IPS-NIHi7 (cell line): ENCODE data around the gene EPB41L4A.
"Not testable (repeated sequence)": the region's sequence is repeated elsewhere in the genome, so short reads cannot be mapped to it uniquely, and the experiment has no call there.

ENCODE experiments used
- DNase-seq: peaks from one replicate; pipeline ENCODE4 v3.0.0; 2012; ENCODE audit warnings: mixed read lengths; ENCODE audit errors: extremely low spot score

The EPB41L4A gene

DNA sequence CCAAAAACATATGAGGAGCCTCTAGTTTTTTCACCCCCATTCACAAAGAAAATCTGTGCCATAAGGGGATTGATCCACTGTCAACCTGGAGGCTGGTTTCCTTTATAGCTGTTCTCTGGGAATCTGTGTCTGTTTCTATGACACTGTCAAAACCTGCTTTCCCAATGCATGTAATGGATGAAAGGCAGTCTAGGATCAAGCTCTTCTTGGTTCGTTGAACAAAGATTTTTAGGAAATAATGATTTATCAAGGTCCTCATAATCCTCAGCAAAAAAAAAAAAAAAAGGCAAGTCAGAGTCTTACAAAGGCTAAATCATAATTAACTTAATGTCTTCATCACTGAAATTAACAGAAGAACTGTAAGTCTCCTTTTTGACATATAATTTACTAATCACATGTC is 16.0 kb downstream of the EPB41L4A start:
- DNase-seq: no peak

DNA sequence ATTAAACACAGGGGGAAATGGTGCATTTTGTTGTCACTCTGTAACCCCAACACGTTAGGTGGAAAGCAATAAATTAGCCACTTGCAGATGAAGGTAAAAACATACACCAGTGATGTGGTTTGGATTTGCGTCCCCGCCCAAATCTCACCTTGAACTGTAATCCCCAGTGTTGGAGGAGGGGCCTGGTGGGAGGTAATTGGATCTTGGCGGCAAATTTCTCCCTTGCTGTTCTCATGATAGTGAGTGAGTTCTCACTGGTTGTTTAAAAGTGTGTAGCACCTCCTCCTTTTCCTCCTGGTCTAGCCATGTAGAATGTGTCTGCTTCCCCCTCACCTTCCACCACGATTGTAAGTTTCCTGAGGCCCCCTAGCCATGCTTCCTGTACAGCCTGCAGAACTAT is 17.2 kb downstream of the EPB41L4A start:
- DNase-seq: no peak

DNA sequence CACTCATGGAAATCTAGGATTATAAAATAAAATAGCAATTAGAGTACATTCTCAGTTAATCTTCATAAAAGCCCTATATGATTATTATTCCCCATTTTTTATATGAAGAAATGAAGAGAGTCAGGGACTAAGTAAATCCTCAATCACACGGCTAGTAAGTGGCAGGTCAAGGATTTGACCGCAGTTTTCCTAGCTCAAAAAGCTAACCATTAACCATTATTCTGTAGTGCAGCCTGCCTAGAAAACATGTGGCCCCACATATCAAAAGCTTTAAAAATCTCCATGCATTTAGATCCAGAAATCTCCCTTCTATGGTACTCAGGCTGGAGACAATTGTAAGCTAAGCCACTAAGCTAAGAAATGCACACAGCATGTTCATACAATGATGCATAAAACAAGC is 21.4 kb downstream of the EPB41L4A start:
- DNase-seq: no peak

DNA sequence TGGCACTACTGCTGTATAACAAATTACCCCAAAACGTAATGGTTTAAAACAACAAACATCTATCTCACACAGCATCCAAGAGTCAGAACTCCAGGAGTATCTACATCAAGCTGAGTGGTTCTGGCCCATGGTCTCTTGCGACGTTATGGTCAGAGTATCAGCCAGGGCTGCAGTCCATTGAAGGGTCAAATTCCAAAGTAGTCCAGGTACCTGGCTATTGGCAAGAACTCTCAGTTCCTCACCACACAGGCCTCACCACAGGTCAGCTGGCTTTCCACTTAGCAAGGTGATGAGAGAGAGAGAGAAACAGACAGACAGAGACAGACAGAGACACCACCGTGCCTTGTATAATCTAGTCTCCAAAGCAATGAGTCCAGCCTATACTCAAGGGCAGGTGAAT is 22.6 kb downstream of the EPB41L4A start:
- no peak for DNase-seq

DNA sequence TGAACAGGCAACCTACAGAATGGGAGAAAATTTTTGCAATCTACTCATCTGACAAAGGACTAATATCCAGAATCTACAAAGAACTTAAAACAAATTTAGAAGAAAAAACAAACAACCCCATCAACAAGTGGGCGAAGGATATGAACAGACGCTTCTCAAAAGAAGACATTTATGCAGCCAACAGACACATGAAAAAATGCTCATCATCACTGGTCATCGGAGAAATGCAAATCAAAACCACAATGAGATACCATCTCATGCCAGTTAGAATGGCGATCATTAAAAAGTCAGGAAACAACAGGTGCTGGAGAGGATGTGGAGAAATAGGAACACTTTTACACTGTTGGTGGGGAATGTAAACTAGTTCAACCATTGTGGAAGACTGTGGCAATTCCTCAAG is 23.8 kb downstream of the EPB41L4A start:
- not testable (repeated sequence) for DNase-seq

DNA sequence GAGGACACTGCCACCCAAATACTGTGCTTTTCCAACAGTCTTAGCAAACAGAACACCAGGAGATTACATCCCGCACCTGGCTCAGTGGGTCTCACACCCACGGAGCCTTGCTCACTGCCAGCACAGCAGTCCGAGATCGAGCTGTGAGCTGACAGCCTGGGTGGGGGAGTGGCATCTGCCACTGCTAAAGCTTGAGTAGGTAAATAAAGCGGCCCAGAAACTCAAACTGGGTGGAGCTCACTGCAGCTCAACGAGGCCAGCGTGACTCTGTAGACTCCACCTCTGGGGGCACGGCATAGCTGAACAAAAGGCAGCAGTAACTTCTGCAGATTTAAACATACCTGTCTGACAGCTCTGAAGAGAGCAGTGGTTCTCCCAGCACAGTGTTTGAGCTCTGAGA is 28.8 kb downstream of the EPB41L4A start:
- no peak for DNase-seq

DNA sequence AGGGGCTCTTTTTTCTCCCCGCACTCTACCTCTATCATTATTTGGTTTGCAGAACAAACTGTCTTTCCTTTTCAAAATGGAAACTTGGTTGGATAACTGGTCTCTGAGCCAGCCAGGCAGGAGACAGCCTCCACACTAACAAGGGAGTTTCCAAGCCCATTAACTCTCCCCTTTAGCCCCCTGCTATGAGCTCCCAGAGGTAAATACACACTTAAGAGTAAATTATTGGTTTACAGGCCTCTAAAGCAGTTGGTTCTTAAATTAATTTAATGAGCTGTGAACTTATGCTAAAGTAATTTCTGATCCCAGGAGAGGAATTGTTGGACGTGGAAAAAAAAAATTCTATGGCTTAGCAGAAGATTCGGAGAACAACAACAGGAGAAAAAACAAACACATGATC is 30.3 kb downstream of the EPB41L4A start:
- DNase-seq: no peak

DNA sequence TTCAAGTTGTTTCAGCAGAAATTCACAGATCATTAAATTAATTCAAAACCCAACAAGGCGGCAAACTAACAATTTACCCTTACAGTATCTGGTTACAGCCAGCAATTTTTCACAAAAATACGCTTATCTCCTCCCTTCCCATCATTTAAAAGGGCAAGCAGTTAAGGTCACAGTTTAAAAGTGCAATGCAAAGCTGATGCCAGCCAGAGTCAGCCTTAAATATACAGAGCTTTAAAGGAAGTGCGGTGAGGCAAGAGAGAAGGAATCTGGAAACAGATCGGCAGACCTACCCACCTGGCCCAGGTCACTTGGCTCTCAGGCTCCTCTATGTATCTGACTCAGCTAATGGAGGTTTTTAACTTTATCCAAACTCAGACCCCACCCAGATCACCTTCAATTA is 31.0 kb downstream of the EPB41L4A start:
- no peak for DNase-seq

DNA sequence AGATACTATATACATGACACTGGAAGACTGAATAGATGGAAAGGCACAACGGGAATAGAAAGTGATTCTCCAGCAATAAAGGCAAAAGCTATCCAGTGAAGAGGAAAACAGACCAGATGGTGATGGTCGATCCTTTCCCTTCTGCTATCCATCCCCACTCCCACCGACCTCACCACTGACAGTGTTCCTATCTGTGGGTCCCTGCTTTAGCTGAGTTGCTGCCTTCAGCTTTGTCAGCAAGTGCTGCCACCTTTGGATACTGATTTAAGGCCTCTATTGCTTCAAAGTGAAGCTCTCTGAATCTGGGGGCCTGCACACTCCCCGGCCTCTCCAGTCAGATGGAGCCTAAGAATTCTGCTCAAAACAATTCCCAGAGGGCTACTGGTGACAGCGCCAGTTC is 32.3 kb downstream of the EPB41L4A start:
- no peak for DNase-seq

DNA sequence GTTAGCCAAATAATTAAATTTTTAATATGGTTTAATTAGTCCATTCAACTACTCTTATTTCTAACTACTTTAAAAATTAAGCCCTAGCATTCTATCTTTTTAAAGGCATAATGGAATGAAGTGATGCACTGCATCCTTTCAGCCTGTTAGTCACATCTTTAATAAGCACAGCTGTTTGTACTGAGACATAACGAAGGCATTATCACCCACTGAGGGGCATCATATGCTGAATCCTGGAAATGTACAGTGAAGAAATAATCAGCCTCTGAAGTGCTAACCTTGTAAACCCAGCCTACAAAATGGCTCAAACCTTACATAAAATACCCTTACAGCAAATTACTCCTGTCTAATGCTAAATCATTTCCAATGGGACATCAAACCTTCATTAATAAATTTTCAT is 33.1 kb downstream of the EPB41L4A start:
- DNase-seq: no peak

DNA sequence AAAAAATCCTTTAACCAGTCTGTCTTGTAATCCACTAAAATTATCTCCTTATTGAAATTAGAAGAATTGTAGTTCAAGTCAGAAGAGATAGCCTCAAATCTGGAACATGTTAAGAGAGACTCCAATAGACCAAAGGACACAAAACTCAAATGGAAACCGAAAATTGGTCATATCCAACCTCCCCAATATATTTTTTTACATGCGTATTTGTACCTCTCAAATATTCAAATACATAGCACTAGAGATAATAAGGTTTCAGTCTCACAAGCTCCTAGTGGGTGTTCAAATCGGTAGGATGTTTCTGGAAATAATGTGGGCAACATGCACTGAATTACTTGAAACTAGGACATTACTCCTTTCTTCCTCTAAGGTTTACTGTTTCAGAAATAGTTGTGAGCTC is 33.5 kb downstream of the EPB41L4A start:
- no peak for DNase-seq

DNA sequence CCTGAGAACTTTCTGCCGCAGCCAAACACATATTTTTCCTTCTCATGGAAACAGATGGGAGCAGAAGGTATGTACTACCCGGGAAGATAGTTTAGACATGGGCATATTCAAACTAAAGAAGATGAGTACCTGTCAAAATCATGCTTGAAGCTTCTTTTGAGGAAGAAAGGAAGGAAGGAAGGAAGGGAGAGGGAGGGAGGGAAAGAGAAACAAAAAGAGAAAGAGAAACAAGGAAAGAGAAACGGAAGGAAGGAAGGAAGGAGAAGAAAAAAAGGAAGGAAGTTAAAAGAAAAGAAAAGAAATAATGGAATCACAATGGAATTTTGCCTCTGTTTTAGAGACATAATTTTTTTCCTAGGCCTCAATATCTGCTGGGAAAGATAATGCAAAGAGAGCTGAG is 34.6 kb downstream of the EPB41L4A start:
- no peak for DNase-seq

DNA sequence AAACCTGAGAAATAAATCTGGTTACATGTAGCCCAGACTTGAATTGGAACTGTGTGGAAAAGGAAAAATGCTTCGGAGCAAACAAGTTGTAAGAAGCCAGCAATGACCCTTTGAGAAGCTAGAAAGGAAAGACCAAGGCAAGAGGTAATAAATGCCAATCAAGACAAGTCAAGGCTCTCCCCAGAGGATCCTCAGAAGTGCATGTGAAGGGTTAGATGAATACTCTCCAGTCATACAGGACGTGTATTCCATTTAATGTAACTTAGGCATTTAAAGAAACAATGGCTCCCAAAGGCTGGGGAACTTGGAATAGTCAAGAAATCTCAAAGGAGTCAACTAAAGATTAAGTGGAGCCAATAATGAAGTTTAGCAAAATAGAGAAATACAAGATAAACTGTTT is 36.2 kb downstream of the EPB41L4A start:
- DNase-seq: no peak

DNA sequence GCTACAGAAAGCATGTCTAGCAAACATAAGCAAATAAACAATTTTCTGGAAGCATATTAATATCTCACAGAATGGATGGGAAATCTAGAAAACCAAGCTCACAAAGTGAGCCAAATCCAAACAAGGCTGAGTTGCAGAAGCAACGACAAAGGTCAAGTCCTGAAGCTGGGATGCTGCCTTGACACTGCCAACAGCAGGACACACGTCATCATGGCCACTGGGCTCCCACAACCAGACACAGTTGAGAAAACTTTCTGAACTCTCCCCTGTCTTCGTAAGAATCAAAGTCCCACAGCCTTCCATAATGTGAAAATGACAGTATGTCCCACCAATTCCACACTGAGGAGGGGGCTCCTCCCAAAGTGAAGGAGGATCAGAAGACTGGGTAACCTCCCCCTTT is 37.6 kb downstream of the EPB41L4A start:
- DNase-seq: no peak

DNA sequence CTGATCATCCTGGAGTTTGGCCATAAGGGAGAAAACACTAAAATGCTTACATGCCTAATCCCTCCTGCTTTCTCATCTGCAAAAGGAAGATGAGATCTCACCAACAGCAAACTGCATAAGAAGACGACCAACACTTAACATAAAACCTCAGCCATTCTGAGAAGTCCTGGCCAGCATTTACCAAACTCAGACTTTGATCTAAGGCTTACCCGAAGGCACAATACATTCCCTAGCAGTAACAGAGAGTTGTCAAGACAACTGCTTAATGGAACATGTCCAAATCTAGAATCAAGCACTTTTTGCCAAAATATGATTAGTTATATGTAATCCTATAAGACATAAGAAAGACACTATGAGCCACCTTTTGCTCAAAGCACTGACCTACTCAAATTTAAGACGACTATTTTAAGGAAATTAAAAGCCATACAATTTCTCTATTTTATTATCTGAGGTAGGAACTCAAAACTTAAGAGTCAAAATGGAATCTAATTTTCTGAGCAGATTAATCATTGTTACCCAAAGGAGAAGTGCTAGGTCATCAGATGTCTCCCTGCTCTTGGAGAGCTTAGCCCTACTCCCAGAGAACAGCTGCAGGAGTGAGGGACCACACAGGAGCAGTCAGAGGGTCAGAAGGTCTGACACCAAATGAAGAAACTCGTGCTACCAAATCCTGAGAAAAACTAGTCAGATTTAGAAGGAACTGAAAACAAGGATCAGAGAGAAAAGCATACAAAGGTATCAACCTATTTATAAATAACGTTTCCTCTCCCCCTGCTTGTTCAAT is 39.3 kb downstream of the EPB41L4A start:
- no peak for DNase-seq

DNA sequence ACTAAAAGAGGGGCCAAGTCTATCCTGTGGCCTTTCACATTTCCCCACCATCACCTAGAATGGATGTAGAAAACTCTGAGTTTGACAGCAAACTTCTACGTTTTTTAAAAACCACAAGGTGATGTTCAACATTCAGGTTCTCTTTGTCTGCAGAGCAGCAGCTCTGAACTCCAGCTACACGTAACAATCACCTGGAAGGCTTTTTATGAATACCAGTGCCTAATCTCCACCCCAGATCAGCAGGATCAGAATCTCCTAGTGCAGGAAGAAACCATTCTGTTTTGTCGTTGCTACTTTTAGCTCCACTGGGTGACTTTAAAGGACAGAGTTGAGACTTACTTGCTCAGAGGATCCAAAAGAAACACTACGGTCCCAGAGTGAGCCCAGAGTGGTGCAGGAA is 44.3 kb downstream of the EPB41L4A start:
- no peak for DNase-seq

DNA sequence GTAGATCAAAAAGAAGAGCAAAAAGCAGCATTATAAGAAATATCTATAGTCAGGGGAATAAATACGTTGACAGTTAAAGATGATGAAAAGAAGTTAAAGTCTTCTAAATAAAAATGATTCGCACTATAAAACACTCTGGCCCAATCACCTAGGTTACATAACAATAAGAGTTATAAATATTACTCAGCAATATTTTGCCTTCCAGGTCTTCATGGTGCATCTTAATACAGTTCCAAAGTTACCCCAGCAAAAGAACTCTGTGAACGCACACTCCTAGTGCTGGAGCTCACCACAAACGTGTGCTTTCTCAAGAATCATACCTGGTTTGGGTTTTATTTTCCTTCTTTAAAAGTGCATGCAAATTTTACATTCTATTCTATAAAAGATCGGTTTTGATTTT is 44.7 kb downstream of the EPB41L4A start:
- DNase-seq: no peak

DNA sequence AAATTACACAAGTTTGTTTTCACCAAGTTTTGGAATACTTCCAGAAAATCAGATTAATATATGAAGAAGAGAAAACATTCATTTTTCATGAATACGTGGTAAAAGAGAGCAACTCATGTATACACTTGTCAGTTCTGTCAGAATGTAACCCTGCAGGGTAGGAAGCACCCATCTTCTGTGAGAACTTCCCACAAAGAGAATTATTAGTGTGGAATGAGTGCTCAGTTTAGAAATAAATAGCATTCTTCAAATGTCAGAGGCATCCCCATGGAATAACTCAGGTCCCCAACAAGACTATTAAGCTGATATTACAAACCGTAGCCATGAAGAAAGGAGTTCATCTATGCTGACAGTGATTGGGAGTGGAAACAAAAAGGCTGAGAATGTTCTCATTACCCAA is 45.2 kb downstream of the EPB41L4A start:
- no peak for DNase-seq

DNA sequence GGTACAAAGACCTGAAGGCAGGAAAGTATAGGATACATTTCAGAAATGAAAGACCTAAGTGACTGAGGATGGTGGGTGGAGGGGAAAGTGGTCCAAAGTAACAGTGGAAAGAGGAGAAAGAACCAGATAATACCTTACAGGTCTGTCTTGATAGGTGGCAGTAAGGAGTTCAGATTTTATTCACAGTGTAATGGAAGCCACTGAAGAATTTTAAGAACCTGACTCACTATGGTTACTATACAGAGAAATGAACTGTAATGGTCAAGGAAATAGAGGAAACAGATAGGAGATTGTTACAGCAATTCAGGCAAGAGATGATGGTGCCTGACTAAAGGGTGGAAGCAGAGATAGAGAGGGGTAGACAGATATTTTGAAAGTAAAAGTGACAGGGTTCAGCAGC is 46.5 kb downstream of the EPB41L4A start:
- DNase-seq: no peak

DNA sequence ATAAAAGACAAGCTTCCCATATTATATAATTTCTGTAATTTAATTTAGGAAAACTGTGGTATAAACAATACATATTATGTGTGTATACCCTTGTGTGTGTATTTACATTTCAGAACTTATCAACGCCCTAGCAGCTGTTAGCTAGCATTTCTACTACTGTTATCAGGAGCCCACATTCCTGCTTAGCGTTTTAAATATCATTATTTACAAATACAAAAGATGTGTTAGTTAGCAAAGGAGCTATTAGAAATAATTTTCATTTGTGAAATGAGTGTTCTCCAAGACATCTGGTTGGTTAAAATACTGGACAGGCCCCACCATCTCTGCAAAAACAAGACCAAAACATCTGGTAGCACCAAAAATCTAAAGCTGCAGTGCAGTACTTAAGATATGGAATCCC is 48.0 kb downstream of the EPB41L4A start:
- no peak for DNase-seq

DNA sequence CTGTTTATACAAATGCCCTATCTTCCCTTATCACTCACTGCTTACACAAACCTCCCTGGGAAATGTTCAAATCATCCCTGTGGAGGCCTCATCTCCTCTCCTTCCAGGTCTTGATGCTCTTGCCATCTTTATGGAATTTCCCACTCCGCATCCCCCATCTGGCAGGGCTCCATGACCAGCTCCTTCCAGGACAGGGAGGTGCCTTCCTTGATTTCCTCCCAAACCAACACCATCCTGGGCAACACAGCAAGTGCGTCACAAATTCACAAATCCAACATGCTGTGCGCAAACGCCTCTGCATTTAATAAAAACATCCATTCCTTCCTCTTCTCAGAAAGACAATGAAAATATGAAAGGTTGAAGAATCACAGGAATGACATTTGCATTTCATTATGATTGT is 51.7 kb downstream of the EPB41L4A start:
- no peak for DNase-seq

DNA sequence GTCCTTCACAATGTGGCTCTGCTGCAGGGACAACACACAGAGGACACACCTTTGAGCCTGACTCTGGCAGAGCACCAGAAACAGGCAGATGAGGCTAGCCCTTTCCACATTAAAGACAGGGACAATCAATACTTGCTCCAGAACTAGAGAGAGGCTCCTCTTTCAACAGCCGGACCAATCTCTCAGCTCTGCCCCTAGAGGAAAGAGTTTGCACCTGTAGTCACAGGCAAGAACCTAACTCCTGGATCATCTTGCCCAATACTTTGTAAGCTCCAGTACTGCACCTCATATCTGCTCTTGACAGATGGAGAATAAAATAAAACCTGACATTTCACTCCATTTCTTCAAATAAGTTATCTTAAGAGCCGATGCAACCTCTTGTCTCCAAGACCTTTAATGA is 52.1 kb downstream of the EPB41L4A start:
- peak; percentile 76 for DNase-seq

DNA sequence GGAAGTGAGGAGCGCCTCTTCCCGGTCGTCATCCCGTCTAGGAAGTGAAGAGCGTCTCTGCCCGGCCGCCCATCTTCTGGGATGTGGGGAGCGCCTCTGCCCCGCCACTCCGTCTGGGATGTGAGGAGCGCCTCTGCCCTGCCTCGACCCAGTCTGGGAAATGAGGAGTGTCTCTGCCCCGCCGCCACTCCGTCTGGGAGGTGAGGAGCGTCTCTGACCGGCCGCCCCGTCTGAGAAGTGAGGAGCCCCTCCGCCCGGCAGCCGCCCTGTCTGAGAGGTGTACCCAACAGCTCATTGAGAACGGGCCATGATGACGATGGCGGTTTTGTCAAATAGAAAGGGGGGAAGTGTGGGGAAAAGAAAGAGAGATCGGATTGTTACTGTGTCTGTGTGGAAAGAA is 58.3 kb downstream of the EPB41L4A start:
- not testable (repeated sequence) for DNase-seq
